CD4-positive, alpha-beta T cell treated with Interleukin-15 for 4 hours (primary cell): ENCODE data around the gene TMEM220.
"Not testable (repeated sequence)": the region's sequence is repeated elsewhere in the genome, so short reads cannot be mapped to it uniquely, and the experiment has no call there.

Source experiments
- DNase-seq: peaks from one replicate; pipeline ENCODE4 v3.0.0-alpha.2; 2020; ENCODE audit warnings: low spot score

Gene TMEM220

DNA sequence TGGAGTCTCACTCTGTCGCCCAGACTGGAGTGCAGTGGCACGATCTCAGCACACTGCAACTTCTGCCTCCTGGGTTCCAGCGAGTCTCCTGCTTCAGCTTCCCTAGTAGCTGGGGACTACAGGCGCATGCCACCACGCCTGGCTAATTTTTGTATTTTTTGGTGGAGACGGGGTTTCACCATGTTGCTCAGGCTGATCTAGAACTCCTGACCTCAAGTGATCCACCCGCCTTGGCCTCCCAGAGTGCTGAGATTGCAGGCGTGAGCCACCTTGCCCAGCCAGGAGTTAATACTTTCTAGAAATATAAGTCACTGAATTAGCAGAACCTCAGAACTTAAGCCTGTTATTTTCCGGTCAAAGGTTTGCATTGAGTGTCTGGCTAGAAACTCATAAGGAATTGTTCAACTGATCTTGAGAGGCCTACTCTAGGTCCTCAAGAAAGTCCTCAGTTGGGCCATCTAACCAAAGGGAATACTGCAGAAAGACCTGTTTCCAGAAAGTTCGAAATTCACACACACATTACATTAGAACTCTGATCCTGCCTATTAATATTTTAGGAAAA lies 1.4 kb downstream of the TMEM220 start:
- no peak for DNase-seq

DNA sequence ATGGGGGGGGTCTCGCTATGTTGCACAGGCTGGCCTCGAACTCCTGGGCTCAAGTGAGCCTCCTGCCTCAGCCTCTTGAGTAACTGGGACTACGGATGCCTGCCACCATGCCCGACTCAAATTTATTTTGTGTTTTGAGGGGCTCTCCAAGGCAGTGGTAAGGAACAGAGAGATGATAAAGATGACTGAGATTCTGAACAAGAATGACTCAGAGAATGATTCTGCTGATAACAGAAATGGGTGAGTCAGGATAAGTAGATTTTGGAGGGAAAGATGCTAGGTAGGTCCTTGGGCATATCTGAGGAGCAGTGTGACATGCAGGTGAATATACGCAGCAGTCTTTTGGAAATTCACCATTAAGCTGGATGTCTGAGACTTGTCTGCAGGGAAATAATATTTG lies 2.6 kb downstream of the TMEM220 start:
- no peak for DNase-seq

DNA sequence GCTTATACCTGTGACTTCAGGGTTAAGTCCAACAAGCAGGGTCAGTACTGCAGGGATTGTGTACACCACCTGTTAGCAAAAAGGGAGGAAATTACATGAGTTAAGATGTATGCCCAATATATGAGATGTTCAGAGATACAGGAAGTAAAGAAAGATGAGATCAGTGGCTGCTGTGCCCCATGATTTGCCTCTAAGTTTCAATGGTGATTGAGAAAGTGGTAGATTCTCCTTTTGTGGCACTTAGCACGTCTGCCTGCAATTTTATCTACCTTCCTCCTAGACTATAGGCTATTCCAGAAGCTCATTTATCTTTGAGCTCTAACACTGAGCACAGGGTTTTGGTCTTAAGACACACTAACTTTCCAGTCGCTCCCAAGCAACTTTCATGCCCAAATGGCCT lies 3.6 kb downstream of the TMEM220 start:
- no peak for DNase-seq

DNA sequence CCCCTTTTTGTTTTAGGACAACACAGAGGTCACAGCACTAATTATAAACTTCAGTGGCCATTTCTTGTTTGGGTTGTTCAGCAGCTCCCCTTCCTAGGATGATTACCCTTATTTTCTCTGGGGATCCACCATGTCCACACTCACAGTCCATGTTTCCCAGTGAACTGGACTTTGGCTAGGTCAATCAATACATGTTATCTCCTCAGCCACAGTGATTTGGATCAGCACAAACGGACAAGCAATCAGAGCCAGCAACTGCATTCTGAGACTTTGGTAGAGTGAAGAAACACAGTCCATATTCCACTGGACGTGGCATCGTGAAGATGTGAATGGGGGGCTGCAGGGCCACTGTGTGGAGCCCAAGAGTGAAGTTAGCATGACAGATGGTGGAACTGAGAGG lies 4.6 kb downstream of the TMEM220 start:
- no peak for DNase-seq

DNA sequence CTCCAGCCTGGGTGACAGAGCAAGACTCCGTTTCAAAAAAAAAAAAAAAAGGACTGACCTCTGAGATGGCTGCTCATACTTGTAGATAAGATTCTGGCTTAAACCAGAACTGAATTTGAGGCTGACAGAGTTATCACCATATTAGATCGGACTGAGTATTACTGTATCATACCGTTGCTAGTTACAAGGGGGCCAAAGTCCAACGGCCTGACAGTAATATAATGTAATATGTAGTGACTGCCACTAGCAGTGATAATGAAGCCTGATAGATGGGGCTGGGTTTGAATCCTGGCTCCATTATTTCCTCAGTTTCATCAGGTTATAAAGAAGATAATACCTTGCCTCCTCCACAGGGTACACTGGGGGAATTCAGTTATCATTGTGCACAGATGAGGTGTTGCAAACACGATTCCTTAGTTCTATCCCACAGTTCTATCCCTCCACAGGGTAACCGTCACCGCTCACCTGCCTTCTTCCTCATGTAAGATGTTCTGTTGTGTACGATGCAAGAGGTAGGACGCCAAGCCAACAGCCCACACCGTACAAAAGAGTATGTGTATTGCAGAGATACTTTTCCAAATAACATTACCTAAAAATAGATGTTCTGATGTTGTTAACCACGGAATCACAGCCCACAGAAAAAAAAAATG lies 5.2 kb downstream of the TMEM220 start:
- no peak for DNase-seq

DNA sequence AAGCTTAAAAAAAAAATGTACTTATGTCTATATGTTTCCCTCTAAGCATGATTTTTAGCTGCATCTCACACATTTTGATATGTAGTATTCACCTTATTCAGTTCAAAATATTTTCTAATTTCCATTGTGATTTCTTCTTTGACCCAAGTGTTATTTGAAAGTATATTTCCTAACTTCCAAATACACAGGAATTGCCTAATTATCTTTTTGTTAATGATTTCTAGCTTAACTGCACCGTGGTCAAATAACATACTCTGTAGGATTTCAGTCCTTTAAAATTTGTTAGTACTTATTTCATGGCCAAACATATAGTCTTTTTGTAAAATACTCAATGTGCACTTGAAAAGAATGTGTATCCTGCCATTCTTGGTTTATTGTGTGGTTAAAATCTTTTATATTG lies 11.3 kb downstream of the TMEM220 start:
- DNase-seq: no peak

DNA sequence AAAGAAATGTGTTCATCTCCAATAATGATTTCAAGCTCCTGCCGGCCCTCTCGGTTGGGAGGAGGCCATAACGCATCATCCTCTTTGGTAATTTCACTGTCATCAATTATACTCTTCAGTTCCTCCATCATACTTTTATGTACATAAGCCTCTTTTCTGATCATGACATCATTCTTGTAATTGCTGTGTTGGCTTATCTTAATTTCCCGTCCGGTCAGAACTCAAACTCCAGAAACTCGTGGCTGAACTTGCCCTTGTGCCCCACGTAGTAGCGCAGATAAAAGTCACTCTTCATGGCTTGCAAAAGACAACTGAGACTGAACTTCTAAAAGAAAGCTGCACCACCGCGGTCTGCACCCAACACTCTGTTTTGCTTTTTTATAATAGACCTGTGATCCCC lies 13.6 kb downstream of the TMEM220 start:
- no peak for DNase-seq

DNA sequence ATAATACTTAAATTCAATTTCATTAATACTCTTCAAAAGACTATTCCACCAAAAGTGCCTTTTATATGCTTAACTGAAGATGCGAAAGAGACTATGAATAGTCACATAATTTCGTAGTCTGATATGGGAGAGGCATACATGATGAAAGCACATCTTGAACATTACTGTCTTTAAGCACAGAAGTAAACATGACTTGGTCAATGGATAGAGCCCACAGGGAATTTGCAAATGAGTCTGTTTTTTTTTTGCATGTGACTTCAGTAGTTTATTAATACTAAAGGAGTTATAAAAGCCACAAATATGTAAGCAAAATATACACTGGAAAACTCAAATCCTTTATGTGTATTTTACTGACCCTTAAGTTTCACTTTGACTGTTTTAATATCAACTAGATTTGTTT lies 16.5 kb downstream of the TMEM220 start:
- no peak for DNase-seq

DNA sequence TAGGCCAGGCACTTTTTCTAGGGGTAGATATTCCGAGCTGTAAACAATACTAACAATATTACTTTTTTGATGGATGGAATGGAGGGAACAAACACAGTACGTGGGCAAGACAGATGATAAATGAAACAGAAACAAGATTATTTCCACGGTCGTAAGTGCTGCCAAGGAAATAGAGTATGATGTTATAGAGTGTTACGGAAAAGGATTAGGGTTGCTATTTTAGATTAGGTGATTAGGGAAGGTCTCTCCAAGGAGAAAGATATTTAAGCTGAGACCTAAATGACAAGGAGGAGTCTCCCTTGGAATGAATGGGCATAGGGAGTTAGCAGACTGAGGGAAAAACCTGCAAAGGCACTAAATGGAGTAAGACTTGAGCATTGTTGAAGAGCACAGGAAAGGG lies 24.1 kb downstream of the TMEM220 start:
- DNase-seq: no peak

DNA sequence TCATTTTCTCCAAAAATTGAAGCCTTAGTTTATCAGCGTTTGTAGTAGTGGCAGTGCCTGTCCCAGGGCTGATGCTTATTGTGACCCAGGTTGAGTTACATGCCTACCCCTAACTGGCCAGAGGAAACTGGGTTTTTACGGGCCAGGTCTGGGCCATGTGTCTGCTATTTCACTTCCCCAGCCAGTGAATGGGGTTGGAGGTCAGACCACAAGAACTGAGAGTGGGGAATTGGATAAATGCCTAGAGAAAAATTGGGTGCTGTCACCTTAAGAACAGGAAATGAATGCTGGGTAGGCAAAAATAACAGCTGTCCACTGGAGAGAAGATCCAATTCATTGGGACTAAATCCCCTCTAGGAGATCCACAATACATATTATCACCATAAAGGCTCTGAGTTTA lies 27.2 kb downstream of the TMEM220 start:
- DNase-seq: no peak

DNA sequence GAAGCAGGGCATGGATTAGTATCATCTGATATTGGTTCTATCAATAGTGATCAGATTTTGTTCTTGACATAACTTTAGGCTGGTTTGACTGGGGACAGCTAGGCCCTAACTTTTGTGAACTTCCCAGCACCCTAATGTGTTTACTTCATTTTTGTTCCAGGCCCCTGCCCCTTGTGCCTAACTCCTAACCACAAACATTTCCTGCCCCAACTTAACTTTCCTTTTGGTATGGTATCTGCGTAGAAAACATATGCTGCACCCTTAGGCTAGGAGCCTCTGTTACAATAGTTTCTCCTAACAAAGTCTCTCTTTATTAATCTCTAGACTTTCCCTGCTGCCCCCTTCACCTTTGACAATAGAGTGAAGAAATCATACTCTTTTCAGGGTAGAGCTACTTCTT lies 30.0 kb downstream of the TMEM220 start:
- peak; percentile 42 for DNase-seq

DNA sequence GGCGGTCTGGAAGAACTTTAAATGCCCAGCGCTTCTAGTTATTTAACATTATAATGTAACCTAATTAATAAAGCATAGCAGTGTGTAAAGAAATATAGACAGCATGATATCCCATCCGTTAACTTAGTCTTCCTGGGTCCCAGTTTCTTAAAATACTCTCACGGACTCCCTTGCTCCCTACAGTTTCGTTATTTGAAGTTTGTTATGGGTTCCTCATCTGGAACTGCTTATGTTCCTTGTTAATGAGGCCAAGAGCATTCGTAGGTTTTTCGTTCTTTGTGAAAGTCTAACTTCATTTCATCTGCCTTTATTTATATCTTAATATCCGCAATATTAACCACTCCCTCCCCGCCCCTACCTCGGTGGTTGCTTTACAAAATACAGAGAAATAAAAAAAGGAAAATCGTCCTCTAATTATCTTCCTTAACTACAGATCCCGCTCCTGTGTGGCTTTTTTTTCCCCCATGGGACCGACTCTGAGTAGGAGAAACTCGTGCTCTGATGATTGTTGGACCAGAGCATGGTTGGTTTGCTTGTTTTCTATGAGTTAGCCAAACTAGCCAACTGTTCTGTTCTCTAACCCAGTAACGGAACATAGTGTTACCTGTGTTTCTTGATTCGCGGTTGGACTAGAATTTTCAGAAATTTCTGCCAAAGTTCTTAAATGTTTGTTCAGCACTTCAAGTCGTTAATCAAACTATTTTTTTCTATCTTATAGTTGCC lies 31.6 kb downstream of the TMEM220 start:
- no peak for DNase-seq

DNA sequence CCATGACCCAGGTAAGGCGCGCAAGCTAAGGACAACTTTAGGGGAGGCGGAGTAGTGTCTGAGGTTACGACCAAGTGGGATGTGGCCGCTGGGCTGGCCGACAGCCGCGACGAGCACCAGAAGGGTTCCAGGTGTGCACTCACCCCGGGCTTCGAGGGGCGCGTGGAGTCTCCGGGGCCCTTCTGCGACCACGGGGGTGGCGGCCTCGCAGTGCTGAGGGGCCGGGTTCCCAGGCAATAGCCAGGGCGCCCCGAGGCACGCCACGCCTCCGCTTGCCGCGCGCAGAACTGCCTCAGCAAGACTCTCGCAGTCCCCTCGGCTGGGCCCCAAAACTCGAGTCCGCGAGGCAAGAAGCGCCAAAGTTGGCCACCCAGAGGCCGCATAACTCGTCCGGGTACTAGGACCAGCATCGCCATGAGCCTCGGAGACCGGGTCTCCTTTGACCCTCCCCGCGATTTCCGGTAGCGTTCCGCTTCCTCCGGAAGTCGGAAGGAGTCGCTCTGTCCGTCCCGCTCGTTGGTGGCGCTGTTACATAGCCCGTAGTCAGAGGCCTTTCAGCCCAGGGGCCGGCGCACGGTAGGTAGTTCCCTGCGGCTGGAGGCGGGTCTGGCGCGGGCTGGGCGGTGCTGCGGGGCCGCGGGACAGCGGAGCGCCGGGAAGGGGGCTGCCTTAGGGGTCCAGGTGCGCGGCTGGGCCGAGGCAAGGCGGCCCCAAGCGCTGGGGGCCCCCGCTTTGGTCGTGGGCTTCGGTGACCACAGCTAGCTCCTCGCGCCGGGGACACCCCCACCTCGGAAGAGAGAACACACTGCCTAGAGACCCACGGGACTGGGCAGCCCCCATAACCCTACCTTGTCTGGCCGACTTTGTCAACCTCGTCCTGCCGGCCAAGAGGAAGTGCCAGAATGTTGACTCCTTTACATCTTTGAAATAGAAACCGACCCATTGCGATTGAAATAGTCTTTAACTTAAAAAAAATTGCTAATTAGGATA lies 32.4 kb downstream of the TMEM220 start, which contains the start of the genes ADPRM and SCO1:
Gene ADPRM, plus strand, starts transcription at position 503 of the 990 bp plus-strand sequence. CDS start 7,333 bp downstream, outside the sequence.
Gene SCO1, minus strand, starts transcription at position 442 of the 990 bp plus-strand sequence. Its CDS starts 26 bp downstream, at position 416.
- peak; percentile 90 for DNase-seq

DNA sequence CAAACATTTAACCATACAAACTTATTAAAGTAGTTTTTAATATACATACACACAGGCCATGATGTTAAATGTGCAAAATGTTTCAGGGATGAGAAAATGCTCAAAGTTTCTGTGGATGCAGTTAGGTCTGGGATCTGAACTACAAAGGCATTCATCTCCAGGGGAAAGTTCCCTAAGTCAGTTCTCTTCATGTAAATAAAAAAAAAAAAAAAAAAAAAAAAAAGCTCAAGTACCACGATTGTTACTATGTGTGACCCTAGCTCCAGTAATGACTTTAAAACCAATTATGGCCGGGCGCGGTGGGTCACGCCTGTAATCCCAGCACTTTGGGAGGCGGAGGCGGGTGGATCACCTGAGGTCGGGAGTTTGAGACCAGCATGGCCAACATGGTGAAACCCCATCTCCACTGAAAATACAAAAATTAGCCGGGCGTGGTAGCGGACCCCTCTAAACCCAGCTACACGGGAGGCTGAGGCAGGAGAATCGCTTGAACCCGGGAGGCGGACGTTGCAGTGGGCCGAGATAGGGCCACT lies 33.9 kb downstream of the TMEM220 start:
- DNase-seq: not testable (repeated sequence)

DNA sequence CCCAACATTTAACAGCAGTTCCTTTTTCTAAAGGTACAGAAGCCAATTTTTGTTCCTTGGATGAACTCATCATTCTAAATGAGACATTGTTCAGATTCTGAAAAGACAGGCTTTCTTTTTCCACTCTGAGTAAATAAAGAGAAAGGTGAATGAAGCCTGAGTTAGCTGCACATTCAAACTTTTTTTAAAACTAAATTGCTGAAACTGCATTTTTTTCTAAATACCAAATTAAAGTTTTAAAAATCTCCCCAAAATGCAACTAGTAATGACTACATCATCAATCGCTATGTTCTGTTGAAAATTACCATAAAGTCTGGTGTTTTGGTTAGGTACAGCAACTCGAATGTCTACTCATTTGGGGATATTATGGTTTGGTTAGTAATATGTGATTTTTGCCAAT lies 42.3 kb downstream of the TMEM220 start:
- DNase-seq: no peak

DNA sequence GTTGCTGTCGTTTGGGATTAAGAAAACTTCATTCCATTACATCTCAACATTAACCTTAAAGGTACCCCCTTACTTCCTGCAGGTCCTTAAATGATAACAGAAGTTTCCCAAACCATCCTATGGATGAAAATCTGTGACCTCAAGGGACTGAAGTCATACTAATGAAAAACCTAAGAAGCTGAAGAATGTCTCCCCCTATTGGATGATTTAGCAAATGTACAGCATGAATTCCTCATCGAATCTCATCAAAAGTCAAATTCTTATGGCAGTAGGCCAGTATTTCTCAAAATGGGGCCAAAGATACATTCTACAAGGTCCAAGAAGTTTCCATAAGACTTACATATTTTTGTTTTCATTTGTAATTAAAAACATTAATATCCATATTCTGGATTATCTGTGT lies 46.0 kb downstream of the TMEM220 start:
- no peak for DNase-seq

DNA sequence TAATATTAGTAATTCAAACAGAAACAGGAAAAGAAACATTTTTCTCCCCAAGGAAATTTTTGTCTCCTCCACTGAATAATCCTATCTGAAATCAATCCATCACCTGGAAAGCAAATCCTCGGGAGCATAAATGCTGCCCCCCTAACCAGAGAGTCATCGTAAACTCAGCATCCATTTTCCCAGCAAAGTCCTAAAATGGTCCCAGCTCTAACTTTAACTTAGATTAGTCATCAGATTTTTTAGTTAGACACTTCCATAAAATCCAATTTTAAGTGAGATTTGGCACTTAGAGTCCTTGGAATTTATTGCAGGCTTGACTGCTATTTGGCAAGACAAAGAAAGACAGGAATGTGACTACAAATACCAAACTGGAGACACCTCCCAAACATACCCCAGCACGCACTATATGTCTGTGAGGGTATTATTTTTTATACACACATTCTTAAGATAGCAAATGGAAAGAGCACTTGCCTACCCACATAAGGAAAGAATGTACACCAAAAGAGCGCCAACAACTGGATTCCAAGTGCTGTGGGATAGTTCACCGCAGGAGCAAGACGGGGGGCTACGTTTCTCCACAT lies 47.9 kb downstream of the TMEM220 start:
- DNase-seq: no peak

DNA sequence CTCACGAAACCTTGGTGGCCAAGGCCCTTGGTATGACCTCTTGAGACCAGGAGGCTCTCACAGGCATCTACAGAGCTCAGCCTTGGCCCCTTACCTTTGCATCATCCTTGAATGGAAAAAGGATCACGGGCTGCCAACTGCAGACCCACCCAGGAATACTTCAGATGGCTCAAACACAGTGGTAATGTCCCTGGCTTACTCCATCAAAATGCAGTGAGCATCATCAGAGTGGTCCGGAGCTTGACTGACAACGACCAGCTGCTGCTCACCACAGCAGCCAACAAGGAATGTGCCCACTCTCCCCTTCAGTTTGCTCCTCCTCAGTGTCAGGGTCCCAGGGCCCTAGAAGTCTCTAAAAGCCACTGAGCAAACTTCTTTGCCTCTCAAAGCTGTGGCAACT lies 55.1 kb downstream of the TMEM220 start:
- DNase-seq: no peak

DNA sequence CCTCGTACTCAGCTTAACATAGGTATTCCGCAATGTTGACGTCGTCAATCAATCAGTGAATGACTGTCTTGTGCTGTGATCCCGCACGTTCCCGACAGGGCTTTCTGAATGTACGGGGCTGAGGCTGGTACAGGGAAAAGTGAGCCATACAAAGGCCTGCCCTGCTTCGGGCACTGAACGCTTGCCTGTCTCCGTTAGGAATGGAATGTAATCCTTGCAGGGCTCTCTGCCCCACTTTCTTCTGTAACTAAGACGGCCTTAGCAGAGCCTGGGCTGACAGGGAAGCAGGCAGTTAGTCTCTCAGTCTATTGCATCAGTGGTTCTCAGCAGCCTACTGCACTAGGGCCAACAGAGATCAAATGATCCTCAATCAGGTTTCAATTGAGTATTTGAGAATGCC lies 56.5 kb downstream of the TMEM220 start:
- DNase-seq: no peak

DNA sequence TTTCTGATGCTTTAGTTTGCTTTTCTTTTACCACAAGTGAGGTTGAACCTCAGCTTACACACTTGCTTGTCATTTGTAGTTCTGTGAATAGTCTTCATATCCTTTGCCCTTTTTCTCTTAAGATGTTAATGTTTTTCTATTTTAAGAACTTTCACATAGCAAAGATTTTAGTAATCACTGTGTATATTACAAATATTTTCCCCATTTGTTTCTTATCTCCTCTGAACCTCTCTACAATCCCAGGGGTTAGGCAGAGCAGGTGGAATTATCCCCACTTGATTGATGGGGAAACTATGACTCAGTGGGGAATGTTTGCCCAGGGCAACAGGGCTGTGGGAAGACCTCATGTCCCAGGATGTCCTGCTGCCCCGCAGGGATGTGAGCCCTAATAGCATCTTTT lies 61.0 kb downstream of the TMEM220 start:
- no peak for DNase-seq

DNA sequence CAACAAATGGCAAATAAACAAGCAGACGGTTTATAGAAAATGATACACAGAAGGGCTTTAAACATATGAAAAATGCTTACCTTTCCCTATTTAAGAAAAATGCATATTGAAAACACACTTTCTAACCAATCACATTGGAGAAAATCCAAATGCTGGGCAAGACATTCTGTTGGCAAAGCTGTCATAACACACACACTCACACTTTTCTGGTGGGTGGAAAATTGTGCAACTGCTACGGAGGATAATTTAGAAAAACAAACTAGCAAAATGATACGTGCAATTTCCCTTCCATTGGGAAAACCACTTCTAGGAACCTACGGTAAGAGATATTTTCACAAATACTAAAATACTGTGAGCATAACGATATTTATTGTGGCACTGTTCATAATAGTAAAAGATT lies 62.9 kb downstream of the TMEM220 start:
- DNase-seq: no peak

DNA sequence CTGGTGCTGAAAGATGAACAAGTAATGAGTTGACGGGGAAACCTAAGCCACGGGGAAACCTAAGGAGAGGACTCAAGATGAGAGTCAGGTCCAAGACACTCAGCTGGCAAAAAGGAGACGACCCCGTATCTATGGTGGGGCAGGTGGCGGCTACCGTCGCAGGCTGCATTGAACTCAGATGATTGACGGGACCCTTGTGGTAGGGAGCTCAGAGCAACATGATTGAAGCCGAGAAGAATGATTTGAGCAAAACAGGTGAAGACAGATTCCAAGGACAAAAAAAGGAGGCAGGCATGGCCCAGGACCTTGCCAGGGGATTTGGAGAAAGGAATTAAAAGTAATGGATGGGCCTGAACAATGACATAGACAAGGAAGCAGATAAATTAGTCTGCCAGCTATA lies 65.3 kb downstream of the TMEM220 start:
- no peak for DNase-seq
